NCI-H187 (cell line): ENCODE data around the gene DPP10.

Experiments used
- DNase-seq, 2 experiments: peaks; one replicate each; lab custom pipeline; 2025; lab: John Stamatoyannopoulos, UW

The DPP10 gene

GRCh38 chr2:115285416-115285815 is 843.0 kb downstream of the DPP10 start:
- DNase-seq, result no peak

- no peak for DNase-seq
These were observed 848.0 kb downstream of the DPP10 start for GRCh38 chr2:115290478-115290877.

DNA sequence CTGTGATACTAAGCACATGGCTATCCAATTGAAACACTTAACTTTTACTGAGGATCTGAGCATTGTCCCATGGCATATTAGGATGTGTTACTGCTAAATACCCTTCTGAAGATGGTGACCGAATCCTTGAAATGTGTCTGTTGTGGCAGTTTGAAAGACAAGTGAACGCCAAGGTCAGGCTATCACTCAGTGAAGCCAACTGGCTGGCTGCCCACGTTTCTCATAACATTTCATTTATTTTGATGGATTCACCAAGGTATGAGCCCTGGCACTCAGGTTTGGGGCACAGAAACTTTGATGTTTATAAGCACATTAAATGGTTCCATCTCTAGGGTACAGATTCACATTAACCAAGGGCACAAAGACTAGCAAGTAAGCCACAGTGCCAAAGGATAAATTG is 850.3 kb downstream of the DPP10 start:
- no peak for DNase-seq

GRCh38 chr2:115294999-115295398 is 852.6 kb downstream of the DPP10 start:
- no peak for DNase-seq

DNA sequence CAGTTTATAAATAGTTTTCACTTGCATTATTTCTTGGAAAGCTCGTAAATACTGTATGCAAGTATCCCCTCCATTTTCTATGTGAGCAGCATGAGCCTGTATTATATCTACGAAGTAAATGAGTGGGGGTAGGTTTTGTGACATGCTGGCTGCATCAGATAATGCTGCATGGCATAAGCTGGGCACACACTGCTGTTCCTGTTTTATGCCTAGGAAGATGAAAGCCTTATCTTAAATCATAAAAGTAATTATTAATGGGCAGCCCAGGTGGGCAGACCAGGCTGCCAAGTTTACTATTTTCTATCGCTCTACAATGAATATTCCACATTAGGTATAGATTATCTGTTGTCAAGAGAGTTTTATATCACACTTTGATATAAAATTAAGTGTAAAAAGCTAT is 854.6 kb downstream of the DPP10 start:
- no peak for DNase-seq

- DNase-seq, result no peak
These were observed 856.8 kb downstream of the DPP10 start for GRCh38 chr2:115299199-115299598.

DNA sequence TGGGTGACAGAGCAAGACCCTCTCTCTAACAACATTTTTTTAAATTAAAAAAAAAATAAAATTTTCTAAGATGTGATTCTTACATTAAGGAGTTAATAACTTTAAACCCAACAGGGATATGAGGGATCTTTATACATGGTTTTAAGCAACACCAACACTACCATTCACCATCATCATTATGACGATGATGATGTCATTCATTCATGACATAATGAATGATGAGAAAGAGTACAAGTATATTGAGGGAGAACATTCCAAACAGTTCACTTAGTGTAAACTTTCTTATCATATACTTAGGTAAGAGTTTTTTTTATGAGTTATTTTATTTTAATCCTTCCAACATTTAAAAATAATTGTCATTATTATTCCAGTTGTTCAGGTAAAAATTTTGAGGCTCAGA is 863.3 kb downstream of the DPP10 start:
- DNase-seq, result no peak

DNA sequence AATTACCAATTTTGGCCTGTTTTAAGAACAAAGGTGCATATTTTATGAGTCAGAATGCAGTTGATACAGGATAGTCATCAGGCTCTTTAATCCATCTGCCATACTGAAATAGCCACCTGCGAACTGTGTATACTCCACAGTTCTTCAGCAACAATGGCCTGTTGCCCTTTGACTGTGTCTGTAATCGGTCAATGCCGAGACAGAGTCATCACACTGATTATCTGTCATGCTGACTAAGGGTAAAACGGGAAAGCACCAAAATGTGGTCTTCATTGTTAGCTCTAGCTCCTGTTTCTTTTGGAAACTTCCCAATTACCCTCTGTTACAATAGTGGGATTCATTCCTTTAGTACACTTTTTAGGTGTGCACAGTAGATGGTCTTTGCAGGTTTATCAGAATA is 871.7 kb downstream of the DPP10 start:
- no peak for DNase-seq

- DNase-seq, result no peak
These were observed 884.6 kb downstream of the DPP10 start for GRCh38 chr2:115327061-115327460.

DNA sequence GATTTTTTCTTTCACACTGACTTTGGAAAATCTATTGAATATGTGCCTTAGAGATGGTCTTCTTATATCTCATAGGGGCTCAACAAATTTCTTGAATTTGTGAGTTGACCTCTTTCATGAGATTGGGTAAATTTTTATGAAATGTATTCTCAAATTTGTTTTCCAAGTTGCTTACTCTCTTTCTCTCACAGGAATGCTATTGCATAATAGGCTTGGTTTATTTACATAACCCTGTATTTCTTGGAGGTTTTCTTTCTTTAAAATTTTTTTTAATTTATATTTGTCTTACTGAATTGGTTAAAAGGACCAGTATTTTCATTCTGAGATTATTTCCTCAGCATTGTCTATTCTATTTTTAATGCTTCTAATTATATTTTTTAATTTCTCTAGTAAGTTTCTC is 917.1 kb downstream of the DPP10 start:
- no peak for DNase-seq

DNA sequence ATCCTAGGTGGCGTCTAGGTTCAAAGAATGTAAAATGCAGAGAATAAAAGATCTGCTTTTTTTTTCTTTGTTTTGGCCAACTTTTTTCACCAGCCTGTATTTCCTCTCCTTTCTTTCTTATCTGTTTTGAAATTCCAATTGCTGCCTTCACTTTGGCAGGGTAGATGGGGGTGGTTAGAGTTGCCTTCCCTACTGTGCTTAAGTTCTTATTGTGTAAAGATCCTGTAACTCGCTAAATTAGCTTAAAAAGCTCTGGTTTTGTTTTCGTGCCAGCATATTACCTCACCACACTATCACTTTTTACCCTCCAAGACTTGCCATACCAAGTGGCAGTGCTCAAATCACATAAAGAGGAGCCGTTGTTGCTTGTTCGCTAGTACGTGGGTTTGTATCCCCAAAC is 921.7 kb downstream of the DPP10 start:
- DNase-seq, result no peak

GRCh38 chr2:115369400-115369799 is 927.0 kb downstream of the DPP10 start:
- no peak for DNase-seq

DNA sequence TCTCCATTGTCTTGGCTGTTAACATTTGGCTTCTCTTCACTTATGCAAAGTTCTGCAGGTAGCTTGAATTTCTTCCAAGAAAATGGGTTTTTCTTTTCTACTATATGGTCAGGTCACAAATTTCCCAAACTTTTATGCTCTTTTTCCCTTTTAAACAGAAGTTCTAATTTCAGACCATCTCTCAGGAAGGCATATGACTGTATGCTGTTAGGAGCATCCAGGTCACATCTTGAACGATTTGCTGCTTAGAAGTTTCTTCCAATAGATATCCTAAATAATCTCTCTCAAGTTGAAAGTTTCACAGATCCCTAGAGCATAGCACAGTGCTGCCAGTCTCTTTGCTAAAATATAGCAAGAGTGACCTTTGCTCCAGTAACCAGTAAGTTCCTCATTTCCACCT is 932.5 kb downstream of the DPP10 start:
- DNase-seq, result no peak

- DNase-seq, result no peak
These were observed 942.0 kb downstream of the DPP10 start for GRCh38 chr2:115384399-115384798.

DNA sequence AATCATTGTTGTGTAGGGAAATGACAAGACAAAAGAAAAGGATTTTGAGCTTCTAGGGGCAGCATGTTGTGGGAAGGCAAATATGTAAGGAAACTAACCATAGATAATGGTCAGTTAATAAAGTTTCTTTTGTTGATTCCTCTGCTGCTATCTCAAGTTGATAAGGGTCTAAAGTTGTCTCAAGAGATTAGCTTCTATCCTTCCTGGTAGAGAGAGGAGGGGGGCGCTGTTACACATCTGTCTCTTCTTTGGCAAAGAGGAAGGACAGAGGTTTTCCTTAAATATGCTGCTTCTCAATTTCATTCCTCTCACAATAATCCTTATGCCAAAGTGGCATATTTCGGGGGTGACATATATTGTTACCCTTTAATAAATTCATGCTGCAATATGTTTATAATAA is 944.0 kb downstream of the DPP10 start:
- no peak for DNase-seq

GRCh38 chr2:115389024-115389423 is 946.6 kb downstream of the DPP10 start:
- DNase-seq, result no peak

DNA sequence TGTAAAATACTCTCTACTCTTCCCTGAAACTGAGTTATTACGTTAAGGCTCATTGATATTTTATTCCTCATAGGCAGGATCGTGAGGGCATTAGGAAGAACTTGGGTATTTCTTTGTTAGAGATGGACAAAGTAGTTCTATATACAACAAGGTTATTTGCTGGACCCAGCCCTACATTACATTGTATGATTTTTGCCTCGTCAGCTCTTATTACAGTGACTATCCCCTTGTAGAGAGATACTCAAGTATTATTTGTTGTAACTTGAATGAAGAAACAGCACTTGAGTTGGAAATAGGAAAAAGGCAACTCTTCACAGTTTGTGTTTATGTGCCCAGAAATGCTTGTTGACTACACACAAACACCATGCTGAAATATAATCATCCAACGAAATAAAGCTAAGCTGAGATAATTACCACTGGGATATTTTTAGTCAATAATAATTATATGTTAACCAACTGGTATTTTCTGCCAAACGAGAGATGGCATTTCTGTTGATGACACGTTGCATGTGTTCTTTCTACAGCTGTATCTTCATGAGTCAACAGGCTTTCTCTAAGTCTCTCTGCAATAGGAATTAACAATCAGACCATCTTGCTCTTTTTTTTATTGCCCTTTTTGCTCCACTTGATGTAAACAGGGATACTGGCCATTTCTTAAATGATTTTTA is 947.6 kb downstream of the DPP10 start:
- no peak for DNase-seq

GRCh38 chr2:115396579-115396978 is 954.1 kb downstream of the DPP10 start:
- no peak for DNase-seq

GRCh38 chr2:115400940-115401339 is 958.5 kb downstream of the DPP10 start:
- no peak for DNase-seq

DNA sequence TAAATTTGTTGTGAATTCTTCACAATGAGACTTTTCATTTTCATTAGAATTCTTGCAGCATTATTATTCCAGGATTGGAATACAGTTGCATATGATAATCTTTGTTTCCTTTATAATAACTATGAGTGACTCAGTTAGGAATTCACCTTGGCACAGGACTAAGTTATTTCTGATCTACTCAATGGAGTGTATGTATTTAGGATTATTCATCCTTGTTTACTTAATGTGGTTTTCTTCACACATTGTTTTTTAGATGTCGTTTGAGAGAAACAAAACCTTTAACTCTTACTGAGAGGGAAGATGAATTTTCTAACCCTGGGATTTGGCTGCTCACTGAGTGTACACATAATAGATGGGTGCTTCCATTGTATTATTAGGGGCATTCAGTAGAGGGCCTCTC is 970.1 kb downstream of the DPP10 start:
- DNase-seq, result no peak

DNA sequence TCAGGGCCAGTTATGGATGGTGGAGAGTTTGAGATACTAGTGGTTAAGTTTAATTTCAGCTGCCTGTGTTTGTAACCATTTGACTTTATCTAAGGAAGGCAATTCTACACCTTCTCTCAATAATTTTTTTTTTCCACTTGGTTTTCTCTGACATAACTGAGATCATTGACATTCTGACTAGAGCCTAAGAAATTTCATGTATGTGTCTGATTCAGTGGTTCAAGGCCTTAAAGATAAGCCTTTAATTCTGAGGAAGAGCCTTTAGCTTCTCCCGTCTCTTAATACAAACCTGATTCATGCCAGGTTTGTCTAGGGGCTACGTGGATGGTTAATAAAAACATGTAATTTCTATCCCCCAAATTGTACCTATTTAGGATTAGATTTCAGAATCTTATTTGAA is 971.4 kb downstream of the DPP10 start:
- DNase-seq, result no peak

DNA sequence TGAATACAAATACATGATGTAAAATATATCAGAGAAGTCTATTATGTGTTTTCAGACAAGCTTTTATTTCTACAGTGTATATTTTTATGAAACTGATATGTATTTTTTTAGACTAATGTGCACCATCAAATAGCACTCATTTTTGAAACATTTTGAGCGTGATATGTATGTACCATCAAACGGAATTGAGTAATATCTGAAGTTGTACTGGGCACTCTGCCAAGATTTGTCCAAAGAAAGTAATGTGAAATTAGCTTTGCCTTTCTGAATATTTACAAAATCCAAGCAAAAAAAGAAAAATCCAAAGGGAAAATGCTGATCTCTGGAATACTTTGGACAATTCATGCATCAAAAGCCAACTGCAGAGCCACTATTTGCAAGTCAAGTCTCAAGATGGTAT is 972.0 kb downstream of the DPP10 start:
- DNase-seq, result no peak

DNA sequence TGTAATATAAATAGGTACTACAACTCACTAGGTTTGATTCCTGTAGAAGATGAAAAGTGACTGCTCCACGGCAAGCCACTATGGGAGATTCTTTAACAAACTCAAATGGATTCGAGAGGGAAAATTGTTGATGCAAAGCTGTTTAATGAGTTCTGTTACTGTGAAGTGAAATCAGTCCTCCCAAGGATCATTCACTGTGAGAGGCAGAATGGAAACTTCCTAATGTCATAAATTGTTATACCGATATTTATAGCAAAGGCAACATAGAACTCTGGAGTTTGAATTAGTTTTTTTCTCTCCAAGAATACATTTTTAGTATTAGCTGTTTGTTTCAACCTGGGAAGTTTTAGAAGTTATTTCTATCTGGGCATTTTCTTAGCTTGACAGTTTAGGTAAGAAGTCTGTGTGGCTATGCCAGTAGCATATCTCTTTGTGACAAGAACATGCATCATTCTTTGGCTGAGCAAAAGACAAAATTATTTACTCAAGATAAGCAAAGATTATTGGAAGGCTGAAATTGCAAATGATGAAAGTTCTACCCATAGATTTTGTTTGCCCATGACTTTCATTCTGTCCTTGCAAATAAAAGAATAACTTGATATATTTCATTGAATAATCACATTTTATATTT is 979.7 kb downstream of the DPP10 start:
- no peak for DNase-seq

GRCh38 chr2:115427436-115427835 is 985.0 kb downstream of the DPP10 start:
- DNase-seq, result no peak
